Measurements from ENCODE around the gene PDE7B.
"Not testable (repeated sequence)": the region's sequence is repeated elsewhere in the genome, so short reads cannot be mapped to it uniquely, and the experiment has no call there.

The PDE7B gene

DNA sequence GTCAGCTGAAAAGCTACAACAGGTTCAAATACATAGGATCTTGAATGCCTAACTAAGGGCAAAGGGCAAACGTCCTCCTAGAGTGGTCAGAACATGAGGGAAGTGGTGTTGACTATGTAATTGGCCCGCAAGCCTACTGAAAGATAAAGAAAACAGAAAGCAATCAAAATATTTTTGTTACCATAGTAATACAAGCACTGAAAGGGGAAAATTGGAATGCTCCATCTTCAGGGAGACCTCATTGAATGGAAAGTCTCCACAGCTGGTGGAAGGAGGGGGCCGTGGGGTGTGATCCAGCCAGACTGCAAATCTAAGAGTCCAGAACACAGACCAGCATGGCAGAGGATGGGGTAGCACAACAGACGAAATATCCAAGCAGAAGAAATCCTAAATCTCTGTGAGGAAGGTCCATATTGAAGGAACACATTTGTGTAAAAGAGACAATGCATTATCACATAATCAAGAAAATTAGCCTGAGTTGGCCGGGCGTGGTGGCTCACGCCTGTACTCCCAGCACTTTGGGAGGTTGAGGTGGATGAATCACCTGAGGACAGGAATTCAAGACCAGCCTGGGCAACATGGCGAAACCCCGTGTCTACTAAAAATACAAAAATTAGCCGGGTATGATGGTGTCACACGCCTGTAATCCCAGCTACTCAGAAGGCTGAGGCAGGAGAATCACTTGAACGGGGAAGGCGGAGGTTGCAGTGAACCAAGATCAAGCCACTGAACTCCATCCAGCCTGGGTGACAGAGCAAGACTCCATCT lies 359.1 kb downstream of the PDE7B start:
- no peak for DNase-seq

GRCh38 chr6:136212608-136213007 lies 361.1 kb downstream of the PDE7B start:
- no peak for DNase-seq

DNA sequence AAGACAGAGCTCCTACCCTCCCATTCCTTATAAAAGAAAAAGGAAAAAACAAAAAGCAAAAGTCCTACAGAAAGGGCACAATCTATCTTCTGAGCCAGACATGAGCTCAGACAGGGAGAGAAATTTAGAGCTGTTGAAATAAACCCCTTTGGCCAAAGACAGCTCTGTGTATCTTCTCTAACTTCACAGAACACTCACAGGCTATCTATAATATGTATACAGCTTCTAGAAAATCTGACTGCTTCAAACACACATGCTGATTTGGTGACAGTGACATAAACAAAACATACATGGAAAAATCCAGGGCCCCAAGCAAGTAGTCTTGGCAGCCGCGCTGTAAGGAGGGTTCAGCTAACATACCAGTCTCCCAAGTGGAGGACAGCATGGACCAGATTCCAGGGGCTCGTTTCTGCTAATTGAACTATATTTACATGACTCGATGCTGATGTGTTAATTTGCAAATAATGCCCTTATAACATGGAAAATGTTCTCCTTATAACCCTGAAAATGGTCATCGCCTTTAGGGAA lies 361.6 kb downstream of the PDE7B start:
- no peak for DNase-seq

DNA sequence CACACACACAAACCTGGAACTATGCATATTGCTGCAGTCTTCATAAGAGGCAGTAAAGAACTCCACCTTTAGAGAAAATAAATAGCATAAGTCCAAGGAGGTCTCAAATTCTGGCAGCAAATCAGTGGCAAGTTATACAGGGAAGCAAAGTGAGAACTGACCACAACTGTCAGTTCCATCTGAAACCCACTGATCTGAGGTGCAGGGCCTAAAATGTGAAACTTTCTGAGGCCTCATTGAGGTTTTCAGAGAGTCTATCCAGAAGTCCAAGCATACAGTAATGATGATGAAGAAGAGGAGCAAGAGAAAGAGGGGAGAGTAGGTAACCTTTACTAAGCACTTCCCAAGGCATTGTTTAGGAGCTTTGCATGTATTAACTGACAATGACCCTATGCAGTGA lies 362.4 kb downstream of the PDE7B start:
- DNase-seq: no peak

- no peak for DNase-seq
Measured at GRCh38 chr6:136216503-136217401, 365.3 kb downstream of the PDE7B start.

GRCh38 chr6:136224974-136225373 lies 373.5 kb downstream of the PDE7B start:
- DNase-seq: not testable (repeated sequence)

- DNase-seq: no peak
Measured at GRCh38 chr6:136225496-136225895, 374.0 kb downstream of the PDE7B start.

- peak in 1 of 2 experiments; percentile 57 for DNase-seq
Measured at GRCh38 chr6:136226027-136226673, 374.6 kb downstream of the PDE7B start.

DNA sequence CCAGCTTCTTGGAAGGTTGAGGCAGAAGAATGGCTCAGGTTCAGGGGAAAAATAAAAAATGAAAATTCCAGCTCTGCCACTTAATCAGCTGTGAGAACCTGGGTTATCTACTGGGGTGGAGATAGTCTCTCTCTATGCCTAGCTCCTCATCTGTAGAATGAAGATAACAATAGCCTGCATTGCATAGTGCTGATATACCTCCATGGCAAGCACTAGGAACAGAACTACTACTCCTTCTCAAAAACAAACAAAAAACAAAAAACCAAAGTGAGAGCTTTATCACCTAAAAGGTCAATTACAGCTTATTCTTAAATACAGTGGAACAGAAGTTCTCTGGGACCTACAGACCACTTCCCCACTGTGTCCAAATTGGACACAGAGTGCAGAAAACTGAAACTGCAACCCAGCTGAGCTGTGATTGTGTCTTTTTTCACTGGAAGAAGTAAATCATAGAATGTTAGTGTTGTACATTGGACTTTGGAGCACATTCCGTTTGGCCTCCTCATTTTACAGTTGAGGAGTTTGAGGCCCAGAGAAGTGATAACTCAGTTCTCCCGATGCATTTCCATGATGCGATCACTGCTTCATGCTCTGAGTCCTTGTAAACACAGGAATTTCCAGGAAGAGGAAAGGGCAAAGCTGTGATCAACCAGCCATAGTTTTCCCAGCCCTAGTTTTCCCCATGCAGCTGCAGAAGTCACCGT lies 375.3 kb downstream of the PDE7B start:
- no peak for DNase-seq

DNA sequence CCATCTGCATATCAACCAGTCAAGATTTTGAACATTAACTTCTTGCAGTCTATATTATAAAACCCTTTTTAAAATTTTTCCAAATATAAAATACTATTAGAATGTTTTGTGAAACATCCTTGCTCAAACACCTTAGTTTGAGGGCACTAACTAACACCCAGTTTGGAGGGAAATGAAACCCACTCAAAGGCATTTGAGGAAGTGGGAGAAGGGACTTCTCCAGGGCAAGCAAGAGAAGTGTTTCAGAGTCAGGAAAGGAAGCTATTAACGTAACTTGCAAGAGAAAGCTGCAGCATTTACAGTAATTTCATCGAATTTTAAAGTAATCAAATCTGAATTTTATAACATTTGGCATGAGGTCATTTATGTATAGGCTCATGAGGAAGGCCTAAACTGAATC lies 377.3 kb downstream of the PDE7B start:
- no peak for DNase-seq

DNA sequence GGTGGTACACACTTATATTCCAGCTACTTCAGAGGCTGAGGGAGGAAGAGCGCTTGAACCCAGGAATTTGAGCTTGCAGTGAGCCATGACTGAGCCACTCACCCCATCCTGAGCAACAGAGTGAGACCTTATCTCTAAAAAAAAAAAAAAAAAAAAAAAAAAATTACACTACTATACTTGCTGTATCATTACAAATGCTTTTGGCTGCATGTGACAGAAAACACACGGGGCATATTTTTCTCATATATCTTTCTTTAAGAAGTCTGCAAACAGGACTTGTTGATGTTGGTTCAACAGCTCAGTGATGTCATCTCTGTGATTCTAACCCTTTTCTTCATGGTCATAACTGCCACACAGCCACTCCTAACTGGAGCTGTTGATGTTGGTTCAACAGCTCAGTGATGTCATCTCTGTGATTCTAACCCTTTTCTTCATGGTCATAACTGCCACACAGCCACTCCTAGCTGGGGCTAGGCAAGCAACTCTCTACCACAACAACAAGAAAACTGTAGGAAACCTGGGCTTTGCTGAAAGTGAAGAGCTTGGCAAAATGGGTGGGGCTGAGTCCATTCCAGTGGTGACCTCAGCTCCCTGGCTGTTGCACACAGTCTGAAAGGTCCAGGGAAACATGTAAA lies 378.8 kb downstream of the PDE7B start:
- DNase-seq: no peak

GRCh38 chr6:136232701-136233100 lies 381.2 kb downstream of the PDE7B start:
- no peak for DNase-seq

DNA sequence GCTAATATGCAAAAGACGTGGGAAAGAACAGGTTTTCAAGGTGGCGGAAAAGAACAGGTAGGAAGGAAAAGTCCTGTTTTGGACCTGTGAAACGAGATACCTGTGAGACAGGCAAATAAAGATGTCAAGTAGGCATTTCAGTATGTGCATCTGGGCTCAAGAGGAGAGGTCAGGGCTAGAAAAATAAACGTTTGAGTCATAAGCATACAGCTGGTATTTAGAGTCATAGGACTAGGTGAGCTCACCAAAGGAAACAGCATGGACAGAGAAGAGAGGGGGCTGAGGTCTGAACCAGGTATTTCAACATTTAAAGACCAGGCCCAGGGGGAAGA lies 383.7 kb downstream of the PDE7B start:
- DNase-seq: no peak

GRCh38 chr6:136236466-136237293 lies 385.2 kb downstream of the PDE7B start:
- no peak for DNase-seq

GRCh38 chr6:136244061-136244616 lies 392.6 kb downstream of the PDE7B start:
- DNase-seq: no peak

Measured in SW 1271 (cell line).